Activated T-cell treated with anti-CD3 and anti-CD28 coated beads, Interleukin-2, amount 50 U/mL, for 4 hours (primary cell): Measurements from ENCODE around the gene DUSP2. TPM values are rescaled to one million over a fixed set of nuclear protein-coding genes. Genes with fewer than 3 reads are reported as not detected.
"Not testable (repeated sequence)": the region's sequence is repeated elsewhere in the genome, so short reads cannot be mapped to it uniquely, and the experiment has no call there.

Experiments used
- ATAC-seq, 2 donors: fragments of 200-7000 bp; cut with Tn5 transposase; one replicate each; pipeline ENCODE4 v1.10.0; 2021
- DNase-seq: peaks from one replicate; pipeline ENCODE4 v3.0.0-alpha.2; 2020
- H3K27me3 Mint-ChIP-seq: one replicate; pipeline ENCODE4 v1.8.0; 2021; ENCODE audit warnings: low read depth, mixed read lengths
- H3K36me3 Mint-ChIP-seq: one replicate; pipeline ENCODE4 v1.8.0; 2022; ENCODE audit warnings: mixed read lengths; ENCODE audit not compliant: insufficient read depth
- H3K4me1 Mint-ChIP-seq: one replicate; pipeline ENCODE4 v1.8.0; 2021; ENCODE audit warnings: low read depth, mixed read lengths
- H3K4me3 Mint-ChIP-seq: one replicate; pipeline ENCODE4 v1.8.0; 2021; ENCODE audit warnings: mild to moderate bottlenecking, moderate library complexity, mixed read lengths
- H3K9me3 Mint-ChIP-seq: one replicate; pipeline ENCODE4 v1.8.0; 2021; ENCODE audit warnings: mixed read lengths
- total RNA-seq, 3 donors: library from RNA; stranded (reverse); gene quantifications; one replicate each; pipeline ENCODE4 v1.2.1, GENCODE V29; 2021

Gene DUSP2
- total RNA-seq, 3 donors from 2014 or later: 365 to 525 (median 419) TPM

- H3K9me3 Mint-ChIP-seq: peaks cover 4% of the 10 kb centered on the region
- peaks cover 35% of the 10 kb centered on the region for H3K4me1 Mint-ChIP-seq
- no peak for ATAC-seq
- H3K36me3 Mint-ChIP-seq: no peaks in the 10 kb centered on the region
- no peak for DNase-seq
- no peak overlapping the region for H3K4me3 Mint-ChIP-seq
- H3K27me3 Mint-ChIP-seq: peaks cover 1% of the 10 kb centered on the region
Measured at GRCh38 chr2:96171831-96172230, 26.6 kb upstream of the DUSP2 start.

- ATAC-seq: no peak
- H3K4me3 Mint-ChIP-seq: no peak overlapping the region
- H3K36me3 Mint-ChIP-seq: no peaks in the 10 kb centered on the region
- H3K9me3 Mint-ChIP-seq: peaks cover 4% of the 10 kb centered on the region
- no peaks in the 10 kb centered on the region for H3K27me3 Mint-ChIP-seq
- DNase-seq: no peak
- H3K4me1 Mint-ChIP-seq: peaks cover 39% of the 10 kb centered on the region
Measured at GRCh38 chr2:96170626-96171025, 25.4 kb upstream of the DUSP2 start.

GRCh38 chr2:96169868-96170507 is 24.7 kb upstream of the DUSP2 start:
- Mint-ChIP-seq H3K27me3 (no peaks in the 10 kb centered on the region), H3K4me1 (peaks cover 40% of the 10 kb centered on the region), H3K9me3 (peaks cover 4% of the 10 kb centered on the region), H3K4me3 (no peak overlapping the region), H3K36me3 (no peaks in the 10 kb centered on the region)
- ATAC-seq: no peak
- no peak for DNase-seq

- no peaks in the 10 kb centered on the region for H3K27me3 Mint-ChIP-seq
- H3K4me1 Mint-ChIP-seq: peaks cover 55% of the 10 kb centered on the region
- ATAC-seq (no peak), DNase-seq (no peak)
- peaks cover 4% of the 10 kb centered on the region for H3K9me3 Mint-ChIP-seq
- no peaks in the 10 kb centered on the region for H3K36me3 Mint-ChIP-seq
- no peak overlapping the region for H3K4me3 Mint-ChIP-seq
Measured at GRCh38 chr2:96167407-96168013, 22.3 kb upstream of the DUSP2 start.

GRCh38 chr2:96164459-96165184 is 19.4 kb upstream of the DUSP2 start:
- H3K4me3 Mint-ChIP-seq: peak overlapping the region; percentile 77
- peaks cover 10% of the 10 kb centered on the region for H3K9me3 Mint-ChIP-seq
- H3K36me3 Mint-ChIP-seq: no peaks in the 10 kb centered on the region
- ATAC-seq: peak; percentile 82
- peaks cover 74% of the 10 kb centered on the region for H3K4me1 Mint-ChIP-seq
- peak; percentile 53 for DNase-seq
- H3K27me3 Mint-ChIP-seq: no peaks in the 10 kb centered on the region

GRCh38 chr2:96163768-96164429 is 18.7 kb upstream of the DUSP2 start:
- ATAC-seq: peak; percentile 51 to 56
- peak overlapping the region; percentile 77 for H3K4me3 Mint-ChIP-seq

GRCh38 chr2:96163415-96163767 is 18.2 kb upstream of the DUSP2 start:
- Mint-ChIP-seq H3K36me3 (no peaks in the 10 kb centered on the region), H3K4me3 (peak overlapping the region; percentile 77)
- no peak for DNase-seq

More at GRCh38 chr2:96163768-96164429, 18.7 kb upstream of the DUSP2 start:
- Mint-ChIP-seq H3K27me3 (no peaks in the 10 kb centered on the region), H3K4me1 (peaks cover 77% of the 10 kb centered on the region), H3K9me3 (peaks cover 6% of the 10 kb centered on the region), H3K36me3 (no peaks in the 10 kb centered on the region)
- peak; percentile 80 for DNase-seq

GRCh38 chr2:96161898-96162297 is 16.7 kb upstream of the DUSP2 start:
- Mint-ChIP-seq H3K4me3 (peak overlapping the region; percentile 11), H3K27me3 (no peaks in the 10 kb centered on the region), H3K36me3 (no peaks in the 10 kb centered on the region), H3K9me3 (peaks cover 6% of the 10 kb centered on the region), H3K4me1 (peaks cover 80% of the 10 kb centered on the region)
- DNase-seq (no peak), ATAC-seq (no peak)

More at GRCh38 chr2:96163415-96163767, 18.2 kb upstream of the DUSP2 start:
- no peak for ATAC-seq
- peaks cover 77% of the 10 kb centered on the region for H3K4me1 Mint-ChIP-seq
- H3K27me3 Mint-ChIP-seq: no peaks in the 10 kb centered on the region
- peaks cover 6% of the 10 kb centered on the region for H3K9me3 Mint-ChIP-seq

GRCh38 chr2:96160366-96160765 is 15.1 kb upstream of the DUSP2 start:
- H3K36me3 Mint-ChIP-seq, H3K27me3 Mint-ChIP-seq, H3K9me3 Mint-ChIP-seq, ATAC-seq, H3K4me3 Mint-ChIP-seq, DNase-seq: not testable (repeated sequence)
- peaks cover 89% of the 10 kb centered on the region for H3K4me1 Mint-ChIP-seq

- Mint-ChIP-seq H3K27me3 (no peaks in the 10 kb centered on the region), H3K4me3 (peak overlapping the region; percentile 54), H3K4me1 (peaks cover 80% of the 10 kb centered on the region), H3K9me3 (peaks cover 6% of the 10 kb centered on the region), H3K36me3 (no peaks in the 10 kb centered on the region)
- ATAC-seq: no peak
- peak; percentile 53 for DNase-seq
Measured at GRCh38 chr2:96159084-96159830, 14.0 kb upstream of the DUSP2 start.

- no peak for ATAC-seq
- Mint-ChIP-seq H3K9me3 (peaks cover 6% of the 10 kb centered on the region), H3K27me3 (no peaks in the 10 kb centered on the region), H3K36me3 (no peaks in the 10 kb centered on the region), H3K4me1 (peaks cover 76% of the 10 kb centered on the region), H3K4me3 (peak overlapping the region; percentile 54)
- no peak for DNase-seq
Measured at GRCh38 chr2:96158554-96158940, 13.3 kb upstream of the DUSP2 start.

- H3K4me1 Mint-ChIP-seq: peaks cover 76% of the 10 kb centered on the region
- DNase-seq (peak; percentile 94), ATAC-seq (peak; percentile 78 to 79)
- no peaks in the 10 kb centered on the region for H3K36me3 Mint-ChIP-seq
- no peaks in the 10 kb centered on the region for H3K27me3 Mint-ChIP-seq
- H3K9me3 Mint-ChIP-seq: peaks cover 6% of the 10 kb centered on the region
- H3K4me3 Mint-ChIP-seq: peak overlapping the region; percentile 74
Measured at GRCh38 chr2:96157649-96158553, 12.7 kb upstream of the DUSP2 start.
